IPS-15b (cell line): ENCODE measurements around the gene MGRN1.

Experiments
- H3K27me3 ChIP-seq: one replicate; pipeline ENCODE4 v1.6.1; 2013; ENCODE audit warnings: low read length; ENCODE audit not compliant: control insufficient read depth, insufficient read depth
- H3K36me3 ChIP-seq: one replicate; pipeline ENCODE4 v1.6.1; 2013; ENCODE audit warnings: low read length; ENCODE audit not compliant: control insufficient read depth, insufficient read depth
- H3K4me1 ChIP-seq: one replicate; pipeline ENCODE4 v1.6.1; 2013; ENCODE audit warnings: mild to moderate bottlenecking, low read length; ENCODE audit not compliant: control insufficient read depth, insufficient read depth
- H3K4me3 ChIP-seq: one replicate; pipeline ENCODE4 v1.5.1; 2013; ENCODE audit warnings: low read depth, low read length
- H3K9ac ChIP-seq: one replicate; pipeline ENCODE4 v1.6.1; 2013; ENCODE audit warnings: low read depth, mild to moderate bottlenecking, low read length
- H3K9me3 ChIP-seq: one replicate; pipeline ENCODE4 v1.6.1; 2013; ENCODE audit warnings: mild to moderate bottlenecking, low read length; ENCODE audit not compliant: control insufficient read depth, insufficient read depth

MGRN1 gene

GRCh38 chr16:4660454-4661007, 35.9 kb downstream of the MGRN1 start:
- Histone ChIP-seq H3K4me1 (no peaks in the 10 kb centered on the region), H3K27me3 (no peaks in the 10 kb centered on the region), H3K9ac (no peak overlapping the region), H3K36me3 (peaks cover 37% of the 10 kb centered on the region), H3K9me3 (no peaks in the 10 kb centered on the region), H3K4me3 (no peak overlapping the region)

DNA sequence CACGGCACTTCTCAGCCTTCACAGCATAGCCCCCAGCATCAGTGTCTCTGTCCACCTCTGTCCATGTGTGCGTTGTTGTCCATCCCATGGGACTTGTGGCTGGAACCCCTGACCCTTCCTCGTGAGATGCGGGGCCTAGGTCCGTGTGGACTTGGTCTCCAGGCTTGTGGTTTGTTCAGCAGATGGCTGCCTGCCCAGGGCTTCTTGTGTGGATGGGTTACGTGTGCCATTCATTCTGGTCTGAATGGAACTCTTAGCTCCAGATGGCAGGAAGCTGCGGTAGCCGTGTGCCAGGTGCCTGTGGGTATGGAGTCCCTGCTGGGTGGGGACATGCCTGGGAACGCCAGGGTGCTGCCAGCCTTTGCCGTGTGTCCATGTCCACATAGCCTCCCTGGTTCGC, 37.0 kb downstream of the MGRN1 start:
- H3K27me3 ChIP-seq = no peaks in the 10 kb centered on the region
- peaks cover 33% of the 10 kb centered on the region for H3K36me3 ChIP-seq
- no peak overlapping the region for H3K9ac ChIP-seq
- no peaks in the 10 kb centered on the region for H3K9me3 ChIP-seq
- no peaks in the 10 kb centered on the region for H3K4me1 ChIP-seq
- no peak overlapping the region for H3K4me3 ChIP-seq

GRCh38 chr16:4663465-4663776, 38.8 kb downstream of the MGRN1 start:
- H3K27me3 ChIP-seq = no peaks in the 10 kb centered on the region
- H3K9me3 ChIP-seq = no peaks in the 10 kb centered on the region
- no peak overlapping the region for H3K9ac ChIP-seq
- peaks cover 41% of the 10 kb centered on the region for H3K36me3 ChIP-seq
- H3K4me1 ChIP-seq = no peaks in the 10 kb centered on the region
- H3K4me3 ChIP-seq = no peak overlapping the region

- H3K9me3 ChIP-seq = no peaks in the 10 kb centered on the region
- H3K27me3 ChIP-seq = no peaks in the 10 kb centered on the region
- H3K4me3 ChIP-seq = no peak overlapping the region
- H3K4me1 ChIP-seq = no peaks in the 10 kb centered on the region
- no peak overlapping the region for H3K9ac ChIP-seq
- peaks cover 45% of the 10 kb centered on the region for H3K36me3 ChIP-seq
Observed at GRCh38 chr16:4663777-4664465, 39.3 kb downstream of the MGRN1 start.

DNA sequence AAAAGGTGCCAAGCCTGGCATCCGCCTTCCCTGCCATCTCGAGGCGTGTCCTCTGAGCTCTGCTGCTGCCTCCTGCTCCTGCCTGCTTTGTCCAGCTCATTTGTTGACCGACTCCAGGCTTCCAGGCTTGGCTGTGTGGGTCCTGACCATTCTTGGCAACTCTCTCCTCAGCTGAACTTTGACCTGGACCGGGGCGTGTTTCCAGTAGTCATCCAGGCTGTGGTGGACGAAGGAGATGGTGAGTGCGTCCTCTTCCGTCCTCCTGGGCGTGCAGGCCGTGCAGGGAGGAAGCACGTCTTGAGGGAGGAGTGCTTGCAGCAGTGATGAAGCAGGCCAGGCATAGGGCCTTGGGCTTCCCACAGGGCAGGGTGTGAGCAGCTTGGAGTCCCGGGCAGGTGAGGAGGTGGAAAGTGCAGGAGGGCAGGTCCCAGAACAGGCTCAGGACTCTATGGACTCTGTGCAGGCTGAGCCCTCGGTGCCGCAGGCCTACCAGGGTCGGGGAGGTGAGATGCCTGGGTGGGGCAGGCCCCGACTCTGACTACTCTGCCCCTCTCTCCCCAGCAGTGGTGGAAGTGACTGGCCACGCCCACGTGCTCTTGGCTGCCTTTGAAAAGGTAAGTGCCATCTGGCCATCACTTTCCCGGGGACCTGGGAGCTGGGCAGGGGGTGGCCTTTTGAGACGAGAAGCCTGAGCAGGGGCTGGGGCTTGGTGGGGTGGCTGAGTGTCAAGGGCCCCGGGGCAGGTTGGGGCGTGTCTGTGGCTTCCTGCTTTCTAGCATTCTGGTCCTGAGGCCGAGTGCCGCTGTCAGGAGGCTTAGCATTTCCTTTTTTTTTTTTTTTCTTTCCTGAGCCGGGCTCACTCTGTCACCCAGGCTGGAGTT, 40.2 kb downstream of the MGRN1 start:
- Histone ChIP-seq H3K4me1 (no peaks in the 10 kb centered on the region), H3K4me3 (no peak overlapping the region), H3K9me3 (no peaks in the 10 kb centered on the region), H3K9ac (no peak overlapping the region), H3K27me3 (no peaks in the 10 kb centered on the region), H3K36me3 (peaks cover 42% of the 10 kb centered on the region)

GRCh38 chr16:4666537-4667202, 42.0 kb downstream of the MGRN1 start:
- no peaks in the 10 kb centered on the region for H3K9me3 ChIP-seq
- no peaks in the 10 kb centered on the region for H3K4me1 ChIP-seq
- H3K4me3 ChIP-seq = no peak overlapping the region
- peaks cover 41% of the 10 kb centered on the region for H3K36me3 ChIP-seq
- H3K9ac ChIP-seq = no peak overlapping the region
- H3K27me3 ChIP-seq = no peaks in the 10 kb centered on the region

DNA sequence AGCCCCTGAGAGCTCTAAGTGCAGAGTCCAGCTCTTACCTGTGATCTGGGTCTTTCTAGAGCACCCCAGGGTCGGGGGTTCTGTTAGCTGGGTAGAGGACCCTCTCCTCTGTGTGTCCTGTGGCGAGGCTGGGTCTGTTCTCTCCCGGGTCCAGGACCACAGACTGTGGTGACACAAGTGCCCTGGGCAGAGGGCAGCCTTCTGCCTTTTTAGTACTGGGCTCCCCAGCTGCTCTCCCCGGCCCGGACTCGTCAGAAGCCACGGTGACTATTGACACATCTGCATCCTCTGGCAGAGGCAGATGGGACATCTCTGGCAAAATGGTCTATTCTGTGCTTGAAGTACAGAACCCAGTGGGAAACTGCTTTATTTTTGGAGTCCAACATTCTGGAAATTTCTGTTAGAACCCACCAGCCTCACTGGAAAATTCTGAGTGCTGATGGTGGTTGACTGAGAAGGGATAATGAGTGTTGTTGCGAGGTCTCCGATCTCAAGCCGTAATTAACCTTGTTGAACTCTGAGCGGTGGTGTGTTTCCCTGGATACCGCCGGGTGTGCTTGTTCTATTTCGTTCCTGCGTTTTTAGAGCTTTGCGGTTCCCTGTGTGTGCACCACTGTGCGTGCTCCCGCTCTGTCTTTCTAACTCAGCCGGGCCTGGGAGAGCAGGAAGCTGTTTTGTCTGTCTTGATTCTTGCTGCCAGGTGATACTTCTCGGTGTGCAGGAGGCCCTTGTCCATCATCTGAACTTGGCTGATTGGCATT, 42.8 kb downstream of the MGRN1 start:
- Histone ChIP-seq H3K4me3 (no peak overlapping the region), H3K9ac (no peak overlapping the region), H3K9me3 (no peaks in the 10 kb centered on the region), H3K36me3 (peaks cover 45% of the 10 kb centered on the region), H3K27me3 (no peaks in the 10 kb centered on the region), H3K4me1 (no peaks in the 10 kb centered on the region)

GRCh38 chr16:4668313-4668960, 43.8 kb downstream of the MGRN1 start:
- no peak overlapping the region for H3K4me3 ChIP-seq
- peaks cover 49% of the 10 kb centered on the region for H3K36me3 ChIP-seq
- no peaks in the 10 kb centered on the region for H3K4me1 ChIP-seq
- no peaks in the 10 kb centered on the region for H3K27me3 ChIP-seq
- no peaks in the 10 kb centered on the region for H3K9me3 ChIP-seq
- H3K9ac ChIP-seq = no peak overlapping the region

- Histone ChIP-seq H3K4me1 (no peaks in the 10 kb centered on the region), H3K9me3 (no peaks in the 10 kb centered on the region), H3K4me3 (no peak overlapping the region), H3K36me3 (peaks cover 30% of the 10 kb centered on the region), H3K27me3 (no peaks in the 10 kb centered on the region), H3K9ac (no peak overlapping the region)
Observed at GRCh38 chr16:4673387-4674046, 48.9 kb downstream of the MGRN1 start.

GRCh38 chr16:4674926-4675530, 50.4 kb downstream of the MGRN1 start:
- peaks cover 32% of the 10 kb centered on the region for H3K36me3 ChIP-seq
- no peaks in the 10 kb centered on the region for H3K4me1 ChIP-seq
- no peak overlapping the region for H3K4me3 ChIP-seq
- H3K27me3 ChIP-seq = no peaks in the 10 kb centered on the region
- H3K9me3 ChIP-seq = no peaks in the 10 kb centered on the region
- peak overlapping the region; percentile 2 for H3K9ac ChIP-seq
